ENCODE measurements around the gene EID2.

The EID2 gene

DNA sequence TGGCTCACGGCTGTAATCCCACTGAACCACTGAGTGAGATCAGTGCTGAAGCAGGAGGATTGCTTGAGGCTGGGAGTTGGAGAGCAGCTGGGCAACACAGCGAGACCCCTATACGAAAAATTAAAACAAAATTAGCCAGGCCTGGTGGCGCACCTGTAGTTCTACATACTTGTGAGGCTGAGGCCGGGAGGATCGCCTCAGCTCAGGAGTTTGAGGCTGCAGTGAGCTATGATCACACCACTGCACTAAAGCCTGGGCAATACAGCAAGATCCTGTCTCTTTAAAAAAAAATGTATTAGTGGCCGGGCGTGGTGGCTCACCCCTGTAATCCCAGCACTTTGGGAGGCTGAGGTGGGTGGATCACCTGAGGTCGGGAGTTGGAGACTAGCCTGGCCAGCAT, 31.3 kb downstream of the EID2 start:
- H3K9ac ChIP-seq (ENCODE audit: low read length) = no peak overlapping the region
- WGBS (ENCODE audit: extremely low coverage, insufficient coverage, insufficient read length) = no CpG with 5 or more reads among the region's 9 CpGs

DNA sequence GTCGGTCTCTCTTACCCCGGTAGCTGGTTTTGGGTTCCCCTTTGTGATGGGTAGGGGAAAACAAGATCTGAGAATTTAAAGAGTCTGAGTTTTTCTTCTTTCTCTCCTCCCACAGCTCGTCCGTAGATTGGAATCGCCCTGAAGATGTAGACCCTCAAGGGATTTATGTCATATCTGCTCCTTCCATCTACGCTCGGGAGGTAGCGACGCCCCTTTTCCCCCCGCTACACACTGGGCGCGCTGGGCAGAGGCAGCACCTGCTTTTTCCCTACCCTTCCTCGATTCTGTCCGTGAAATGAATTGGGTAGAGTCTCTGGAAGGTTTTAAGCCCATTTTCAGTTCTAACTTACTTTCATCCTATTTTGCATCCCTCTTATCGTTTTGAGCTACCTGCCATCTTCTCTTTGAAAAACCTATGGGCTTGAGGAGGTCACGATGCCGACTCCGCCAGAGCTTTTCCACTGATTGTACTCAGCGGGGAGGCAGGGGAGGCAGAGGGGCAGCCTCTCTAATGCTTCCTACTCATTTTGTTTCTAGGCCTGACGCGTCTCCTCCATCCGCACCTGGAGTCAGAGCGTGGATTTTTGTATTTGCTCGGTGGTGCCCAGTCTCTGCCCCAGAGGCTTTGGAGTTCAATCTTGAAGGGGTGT, 32.1 kb downstream of the EID2 start:
- no peak overlapping the region for H2AK5ac ChIP-seq (ENCODE audit: low read length)
- no peaks in the 10 kb centered on the region for H3K79me1 ChIP-seq (ENCODE audit: low read length)
- H4K8ac ChIP-seq (ENCODE audit: low read depth, low read length) = peak overlapping the region; percentile 34
- no peak overlapping the region for H3K9ac ChIP-seq (ENCODE audit: low read length)
- H3K23ac ChIP-seq (ENCODE audit: low read length) = no peak overlapping the region
- no peak for DNase-seq
- H3K27me3 ChIP-seq (ENCODE audit: insufficient read depth, low read length) = peaks cover 33% of the 10 kb centered on the region
- no peak overlapping the region for H3K18ac ChIP-seq (ENCODE audit: low read length)
- H3K4me3 ChIP-seq (ENCODE audit: low read depth, low read length) = no peak overlapping the region
- peaks cover 13% of the 10 kb centered on the region for H3K9me3 ChIP-seq (ENCODE audit: insufficient read depth, low read depth, low read length)
- no CpG with 5 or more reads among the region's 24 CpGs for WGBS (ENCODE audit: extremely low coverage, insufficient coverage, insufficient read length)
- peak overlapping the region; percentile 90 for H3K4me2 ChIP-seq (ENCODE audit: low read length)
- no peak overlapping the region for H3K4ac ChIP-seq (ENCODE audit: low read depth, low read length)
- H3K79me2 ChIP-seq (ENCODE audit: control insufficient read depth, insufficient read depth, low read length, poor library complexity) = no peaks in the 10 kb centered on the region
- H3K4me1 ChIP-seq (ENCODE audit: control insufficient read depth in 1 of 2, insufficient read depth in 2 of 2, low read length in 2 of 2) = peaks cover 3 to 7% of the 10 kb centered on the region in 2 experiments
- no peak overlapping the region for H2BK120ac ChIP-seq (ENCODE audit: insufficient read depth, low read length, poor library complexity)
- no peak overlapping the region for H4K91ac ChIP-seq (ENCODE audit: low read depth, low read length)
- H3K27ac ChIP-seq (ENCODE audit: low read depth, low read length) = no peak overlapping the region
- no peak overlapping the region for H2BK12ac ChIP-seq (ENCODE audit: low read length)
- H3K36me3 ChIP-seq (ENCODE audit: control insufficient read depth in 1 of 2, insufficient read depth in 2 of 2, low read length in 2 of 2) = no peaks in the 10 kb centered on the region
- no peak overlapping the region for H2BK5ac ChIP-seq (ENCODE audit: low read depth, low read length, poor library complexity)
- no peak overlapping the region for H4K12ac ChIP-seq (ENCODE audit: low read depth, low read length)
- no peak overlapping the region for H3K14ac ChIP-seq (ENCODE audit: low read length)
- peak overlapping the region; percentile 55 for H2AFZ ChIP-seq (ENCODE audit: insufficient read depth, low read length, poor library complexity)

More for the DNA sequence above, 31.3 kb downstream of the EID2 start:
- Histone ChIP-seq H2BK5ac (ENCODE audit: low read depth, low read length, poor library complexity) (no peak overlapping the region), H3K27ac (ENCODE audit: low read depth, low read length) (no peak overlapping the region), H3K23ac (ENCODE audit: low read length) (no peak overlapping the region), H3K14ac (ENCODE audit: low read length) (no peak overlapping the region), H3K9me3 (ENCODE audit: insufficient read depth, low read depth, low read length) (peaks cover 11% of the 10 kb centered on the region), H3K79me2 (ENCODE audit: control insufficient read depth, insufficient read depth, low read length, poor library complexity) (no peaks in the 10 kb centered on the region), H3K36me3 (ENCODE audit: control insufficient read depth in 1 of 2, insufficient read depth in 2 of 2, low read length in 2 of 2) (no peaks in the 10 kb centered on the region), H3K18ac (ENCODE audit: low read length) (no peak overlapping the region), H3K4me2 (ENCODE audit: low read length) (no peak overlapping the region), H3K4ac (ENCODE audit: low read depth, low read length) (no peak overlapping the region), H4K91ac (ENCODE audit: low read depth, low read length) (no peak overlapping the region), H2AK5ac (ENCODE audit: low read length) (no peak overlapping the region), H2BK12ac (ENCODE audit: low read length) (no peak overlapping the region), H3K79me1 (ENCODE audit: low read length) (no peaks in the 10 kb centered on the region), H2BK120ac (ENCODE audit: insufficient read depth, low read length, poor library complexity) (no peak overlapping the region), H4K8ac (ENCODE audit: low read depth, low read length) (no peak overlapping the region), H3K4me1 (ENCODE audit: control insufficient read depth in 1 of 2, insufficient read depth in 2 of 2, low read length in 2 of 2) (peaks cover 3 to 7% of the 10 kb centered on the region in 2 experiments), H3K4me3 (ENCODE audit: low read depth, low read length) (no peak overlapping the region), H4K12ac (ENCODE audit: low read depth, low read length) (no peak overlapping the region), H3K27me3 (ENCODE audit: insufficient read depth, low read length) (peaks cover 33% of the 10 kb centered on the region), H2AFZ (ENCODE audit: insufficient read depth, low read length, poor library complexity) (no peak overlapping the region)
- DNase-seq = no peak

DNA sequence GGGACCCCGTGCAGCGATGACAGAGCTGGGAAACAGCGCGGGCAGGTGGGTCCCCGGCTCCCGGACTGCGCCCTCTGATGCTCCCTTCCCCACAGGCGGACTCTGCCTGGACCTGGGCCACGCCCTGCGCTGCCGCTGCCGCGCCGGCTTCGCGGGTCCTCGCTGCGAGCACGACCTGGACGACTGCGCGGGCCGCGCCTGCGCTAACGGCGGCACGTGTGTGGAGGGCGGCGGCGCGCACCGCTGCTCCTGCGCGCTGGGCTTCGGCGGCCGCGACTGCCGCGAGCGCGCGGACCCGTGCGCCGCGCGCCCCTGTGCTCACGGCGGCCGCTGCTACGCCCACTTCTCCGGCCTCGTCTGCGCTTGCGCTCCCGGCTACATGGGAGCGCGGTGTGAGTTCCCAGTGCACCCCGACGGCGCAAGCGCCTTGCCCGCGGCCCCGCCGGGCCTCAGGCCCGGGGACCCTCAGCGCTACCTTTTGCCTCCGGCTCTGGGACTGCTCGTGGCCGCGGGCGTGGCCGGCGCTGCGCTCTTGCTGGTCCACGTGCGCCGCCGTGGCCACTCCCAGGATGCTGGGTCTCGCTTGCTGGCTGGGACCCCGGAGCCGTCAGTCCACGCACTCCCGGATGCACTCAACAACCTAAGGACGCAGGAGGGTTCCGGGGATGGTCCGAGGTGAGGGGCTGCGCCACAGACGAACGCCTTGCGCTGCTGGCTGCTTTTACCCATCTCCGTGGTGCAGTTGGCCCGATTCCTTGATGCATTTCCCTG, 32.8 kb downstream of the EID2 start:
- no CpG with 5 or more reads among the region's 96 CpGs for WGBS (ENCODE audit: extremely low coverage, insufficient coverage, insufficient read length)

GRCh38 chr19:39506598-39506943, 33.4 kb downstream of the EID2 start:
- DNase-seq = no peak
- Histone ChIP-seq H3K79me2 (ENCODE audit: control insufficient read depth, insufficient read depth, low read length, poor library complexity) (no peaks in the 10 kb centered on the region), H2AFZ (ENCODE audit: insufficient read depth, low read length, poor library complexity) (peak overlapping the region; percentile 55), H2AK5ac (ENCODE audit: low read length) (no peak overlapping the region), H3K4me1 (ENCODE audit: control insufficient read depth in 1 of 2, insufficient read depth in 2 of 2, low read length in 2 of 2) (peaks cover 6 to 8% of the 10 kb centered on the region in 2 experiments), H3K18ac (ENCODE audit: low read length) (no peak overlapping the region), H3K9me3 (ENCODE audit: insufficient read depth, low read depth, low read length) (peaks cover 16% of the 10 kb centered on the region), H3K36me3 (ENCODE audit: control insufficient read depth in 1 of 2, insufficient read depth in 2 of 2, low read length in 2 of 2) (no peaks in the 10 kb centered on the region), H3K27ac (ENCODE audit: low read depth, low read length) (no peak overlapping the region), H2BK12ac (ENCODE audit: low read length) (no peak overlapping the region), H3K9ac (ENCODE audit: low read length) (no peak overlapping the region), H3K4me2 (ENCODE audit: low read length) (peak overlapping the region; percentile 90), H4K91ac (ENCODE audit: low read depth, low read length) (no peak overlapping the region), H3K4me3 (ENCODE audit: low read depth, low read length) (no peak overlapping the region), H4K8ac (ENCODE audit: low read depth, low read length) (no peak overlapping the region), H2BK5ac (ENCODE audit: low read depth, low read length, poor library complexity) (no peak overlapping the region), H3K4ac (ENCODE audit: low read depth, low read length) (no peak overlapping the region), H3K23ac (ENCODE audit: low read length) (no peak overlapping the region), H2BK120ac (ENCODE audit: insufficient read depth, low read length, poor library complexity) (no peak overlapping the region), H3K27me3 (ENCODE audit: insufficient read depth, low read length) (peaks cover 33% of the 10 kb centered on the region), H3K79me1 (ENCODE audit: low read length) (peaks cover 2% of the 10 kb centered on the region), H4K12ac (ENCODE audit: low read depth, low read length) (no peak overlapping the region), H3K14ac (ENCODE audit: low read length) (no peak overlapping the region)
- WGBS (ENCODE audit: extremely low coverage, insufficient coverage, insufficient read length) = no CpG with 5 or more reads among the region's 7 CpGs

More for the DNA sequence above, 32.8 kb downstream of the EID2 start:
- H2AFZ ChIP-seq (ENCODE audit: insufficient read depth, low read length, poor library complexity) = peak overlapping the region; percentile 55
- H3K18ac ChIP-seq (ENCODE audit: low read length) = no peak overlapping the region
- peaks cover 33% of the 10 kb centered on the region for H3K27me3 ChIP-seq (ENCODE audit: insufficient read depth, low read length)
- H3K4me2 ChIP-seq (ENCODE audit: low read length) = peak overlapping the region; percentile 90
- H3K79me2 ChIP-seq (ENCODE audit: control insufficient read depth, insufficient read depth, low read length, poor library complexity) = no peaks in the 10 kb centered on the region
- no peak overlapping the region for H3K27ac ChIP-seq (ENCODE audit: low read depth, low read length)
- H3K14ac ChIP-seq (ENCODE audit: low read length) = no peak overlapping the region
- H3K36me3 ChIP-seq (ENCODE audit: control insufficient read depth in 1 of 2, insufficient read depth in 2 of 2, low read length in 2 of 2) = no peaks in the 10 kb centered on the region
- no peak overlapping the region for H3K9ac ChIP-seq (ENCODE audit: low read length)
- H2BK12ac ChIP-seq (ENCODE audit: low read length) = no peak overlapping the region
- no peak overlapping the region for H2BK120ac ChIP-seq (ENCODE audit: insufficient read depth, low read length, poor library complexity)
- no peak overlapping the region for H4K91ac ChIP-seq (ENCODE audit: low read depth, low read length)
- no peak overlapping the region for H2AK5ac ChIP-seq (ENCODE audit: low read length)
- peaks cover 2% of the 10 kb centered on the region for H3K79me1 ChIP-seq (ENCODE audit: low read length)
- H3K9me3 ChIP-seq (ENCODE audit: insufficient read depth, low read depth, low read length) = peaks cover 16% of the 10 kb centered on the region
- no peak overlapping the region for H2BK5ac ChIP-seq (ENCODE audit: low read depth, low read length, poor library complexity)
- no peak overlapping the region for H4K12ac ChIP-seq (ENCODE audit: low read depth, low read length)
- peaks cover 6 to 8% of the 10 kb centered on the region in 2 experiments for H3K4me1 ChIP-seq (ENCODE audit: control insufficient read depth in 1 of 2, insufficient read depth in 2 of 2, low read length in 2 of 2)
- no peak overlapping the region for H3K23ac ChIP-seq (ENCODE audit: low read length)
- no peak overlapping the region for H3K4ac ChIP-seq (ENCODE audit: low read depth, low read length)
- H3K4me3 ChIP-seq (ENCODE audit: low read depth, low read length) = peak overlapping the region; percentile 50
- peak overlapping the region; percentile 34 for H4K8ac ChIP-seq (ENCODE audit: low read depth, low read length)
- DNase-seq = peak; percentile 35 to 61

Data from trophoblast cell (in vitro differentiated cells and primary cell).